OCI-LY3 (cell line): Measurements from ENCODE around the gene PRRC2C.

ENCODE experiments used
- EZH2phosphoT487 ChIP-seq: fragments of 200-600 bp; shearing (Covaris generic); IDR thresholded peaks from 2 replicates; pipeline ENCODE4 v1.6.1; 2018; ENCODE audit warnings: antibody characterized with exemption, mixed run types, low read depth
- TF ChIP-seq, protein P1 (sequence below): fragments of 200-600, 300-600 bp; sonication (generic); IDR thresholded peaks from 2 replicates; pipeline ENCODE4 v1.5.1; 2014; ENCODE audit warnings: antibody characterized with exemption, low read length, low read depth

DNA sequence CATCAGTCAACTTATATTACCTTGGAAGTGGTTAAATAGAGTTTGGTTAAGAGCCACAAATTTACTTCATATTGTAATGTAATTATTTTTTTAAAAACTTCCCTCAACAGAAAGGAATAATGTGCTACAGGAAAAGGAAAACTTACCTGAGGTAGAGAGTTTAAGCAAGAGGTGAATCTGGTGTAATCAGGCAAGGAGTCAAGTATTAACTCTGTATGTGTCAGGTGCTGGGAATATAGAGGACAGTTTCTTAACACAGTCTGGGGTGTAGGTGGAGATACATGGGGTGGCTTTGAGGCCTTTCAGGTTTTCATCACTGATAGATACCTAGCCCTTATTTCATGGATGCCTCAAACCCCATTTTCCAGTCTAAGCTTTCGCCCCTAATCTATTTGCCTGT lies 110.8 kb downstream of the PRRC2C start:
- TF ChIP-seq, protein P1, sequence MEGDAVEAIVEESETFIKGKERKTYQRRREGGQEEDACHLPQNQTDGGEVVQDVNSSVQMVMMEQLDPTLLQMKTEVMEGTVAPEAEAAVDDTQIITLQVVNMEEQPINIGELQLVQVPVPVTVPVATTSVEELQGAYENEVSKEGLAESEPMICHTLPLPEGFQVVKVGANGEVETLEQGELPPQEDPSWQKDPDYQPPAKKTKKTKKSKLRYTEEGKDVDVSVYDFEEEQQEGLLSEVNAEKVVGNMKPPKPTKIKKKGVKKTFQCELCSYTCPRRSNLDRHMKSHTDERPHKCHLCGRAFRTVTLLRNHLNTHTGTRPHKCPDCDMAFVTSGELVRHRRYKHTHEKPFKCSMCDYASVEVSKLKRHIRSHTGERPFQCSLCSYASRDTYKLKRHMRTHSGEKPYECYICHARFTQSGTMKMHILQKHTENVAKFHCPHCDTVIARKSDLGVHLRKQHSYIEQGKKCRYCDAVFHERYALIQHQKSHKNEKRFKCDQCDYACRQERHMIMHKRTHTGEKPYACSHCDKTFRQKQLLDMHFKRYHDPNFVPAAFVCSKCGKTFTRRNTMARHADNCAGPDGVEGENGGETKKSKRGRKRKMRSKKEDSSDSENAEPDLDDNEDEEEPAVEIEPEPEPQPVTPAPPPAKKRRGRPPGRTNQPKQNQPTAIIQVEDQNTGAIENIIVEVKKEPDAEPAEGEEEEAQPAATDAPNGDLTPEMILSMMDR: no peak
- no peak for TF ChIP-seq EZH2phosphoT487
